ENCODE data around the gene ARID1B.

The ARID1B gene

DNA sequence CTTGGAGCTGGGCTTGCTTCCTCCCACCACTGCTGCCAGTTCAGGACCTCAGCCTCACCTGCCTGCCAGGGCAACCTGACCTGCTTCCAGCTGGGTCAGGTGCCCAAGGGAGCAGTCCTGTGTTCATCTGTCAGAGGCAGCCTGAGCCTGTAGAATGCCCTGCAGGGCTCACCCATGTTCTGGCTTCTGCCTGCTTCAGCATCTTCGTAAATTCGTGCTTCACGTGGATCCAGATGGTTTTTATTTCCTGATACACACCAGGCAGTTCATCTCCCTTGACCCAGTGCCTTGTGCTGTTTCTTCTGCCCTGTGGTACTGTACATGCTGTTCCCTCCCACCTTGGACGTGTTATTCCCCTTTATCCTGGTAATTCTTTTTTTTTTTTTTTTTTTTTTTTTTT lies 50.2 kb downstream of the ARID1B start:
- TF ChIP-seq FOXP2 (optimal IDR thresholded peaks at IDR 0.05; ENCODE audit: borderline replicate concordance, extremely low read depth, extremely low read length, insufficient read depth) (no peak), TAF1 (IDR thresholded peaks at IDR 0.05; ENCODE audit: borderline replicate concordance, insufficient read depth, low read length) (no peak), POLR2AphosphoS5 (IDR thresholded peaks at IDR 0.05; ENCODE audit: low read depth, low read length) (no peak)
- TF ChIP-seq, protein P1, sequence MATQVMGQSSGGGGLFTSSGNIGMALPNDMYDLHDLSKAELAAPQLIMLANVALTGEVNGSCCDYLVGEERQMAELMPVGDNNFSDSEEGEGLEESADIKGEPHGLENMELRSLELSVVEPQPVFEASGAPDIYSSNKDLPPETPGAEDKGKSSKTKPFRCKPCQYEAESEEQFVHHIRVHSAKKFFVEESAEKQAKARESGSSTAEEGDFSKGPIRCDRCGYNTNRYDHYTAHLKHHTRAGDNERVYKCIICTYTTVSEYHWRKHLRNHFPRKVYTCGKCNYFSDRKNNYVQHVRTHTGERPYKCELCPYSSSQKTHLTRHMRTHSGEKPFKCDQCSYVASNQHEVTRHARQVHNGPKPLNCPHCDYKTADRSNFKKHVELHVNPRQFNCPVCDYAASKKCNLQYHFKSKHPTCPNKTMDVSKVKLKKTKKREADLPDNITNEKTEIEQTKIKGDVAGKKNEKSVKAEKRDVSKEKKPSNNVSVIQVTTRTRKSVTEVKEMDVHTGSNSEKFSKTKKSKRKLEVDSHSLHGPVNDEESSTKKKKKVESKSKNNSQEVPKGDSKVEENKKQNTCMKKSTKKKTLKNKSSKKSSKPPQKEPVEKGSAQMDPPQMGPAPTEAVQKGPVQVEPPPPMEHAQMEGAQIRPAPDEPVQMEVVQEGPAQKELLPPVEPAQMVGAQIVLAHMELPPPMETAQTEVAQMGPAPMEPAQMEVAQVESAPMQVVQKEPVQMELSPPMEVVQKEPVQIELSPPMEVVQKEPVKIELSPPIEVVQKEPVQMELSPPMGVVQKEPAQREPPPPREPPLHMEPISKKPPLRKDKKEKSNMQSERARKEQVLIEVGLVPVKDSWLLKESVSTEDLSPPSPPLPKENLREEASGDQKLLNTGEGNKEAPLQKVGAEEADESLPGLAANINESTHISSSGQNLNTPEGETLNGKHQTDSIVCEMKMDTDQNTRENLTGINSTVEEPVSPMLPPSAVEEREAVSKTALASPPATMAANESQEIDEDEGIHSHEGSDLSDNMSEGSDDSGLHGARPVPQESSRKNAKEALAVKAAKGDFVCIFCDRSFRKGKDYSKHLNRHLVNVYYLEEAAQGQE (IDR thresholded peaks at IDR 0.05; ENCODE audit: insufficient read depth in 1 of 2, low read depth in 2 of 2, low read length in 2 of 2), result no peak

DNA sequence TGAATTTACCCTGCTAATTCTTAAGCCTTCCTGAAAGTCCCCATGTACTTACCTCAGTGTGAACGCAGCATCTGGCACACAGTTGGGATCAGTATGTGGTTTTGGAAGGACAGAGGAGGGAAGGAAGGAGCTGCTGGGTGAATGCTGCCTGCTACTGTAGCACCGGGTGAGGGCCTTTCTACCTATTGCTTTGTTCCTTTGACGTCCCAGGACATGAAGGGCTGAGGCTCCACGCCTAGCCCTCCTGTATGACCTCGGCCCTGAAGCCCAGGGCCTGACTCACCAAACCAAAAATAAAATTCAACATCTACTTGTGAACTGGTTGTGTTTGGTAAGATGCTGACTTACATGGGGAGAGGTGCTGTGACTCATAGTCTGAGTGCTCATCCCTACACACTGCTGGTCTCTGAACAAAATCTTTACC lies 51.1 kb downstream of the ARID1B start:
- TF ChIP-seq, protein P1 (IDR thresholded peaks at IDR 0.05; ENCODE audit: insufficient read depth in 1 of 2, low read depth in 2 of 2, low read length in 2 of 2), result no peak
- no peak for TF ChIP-seq TAF1 (IDR thresholded peaks at IDR 0.05; ENCODE audit: borderline replicate concordance, insufficient read depth, low read length)
- TF ChIP-seq FOXP2 (optimal IDR thresholded peaks at IDR 0.05; ENCODE audit: borderline replicate concordance, extremely low read depth, extremely low read length, insufficient read depth), result no peak
- TF ChIP-seq POLR2AphosphoS5 (IDR thresholded peaks at IDR 0.05; ENCODE audit: low read depth, low read length), result no peak
- no peak for TF ChIP-seq SIN3A (IDR thresholded peaks at IDR 0.05; ENCODE audit: borderline replicate concordance, insufficient read depth, low read length)

DNA sequence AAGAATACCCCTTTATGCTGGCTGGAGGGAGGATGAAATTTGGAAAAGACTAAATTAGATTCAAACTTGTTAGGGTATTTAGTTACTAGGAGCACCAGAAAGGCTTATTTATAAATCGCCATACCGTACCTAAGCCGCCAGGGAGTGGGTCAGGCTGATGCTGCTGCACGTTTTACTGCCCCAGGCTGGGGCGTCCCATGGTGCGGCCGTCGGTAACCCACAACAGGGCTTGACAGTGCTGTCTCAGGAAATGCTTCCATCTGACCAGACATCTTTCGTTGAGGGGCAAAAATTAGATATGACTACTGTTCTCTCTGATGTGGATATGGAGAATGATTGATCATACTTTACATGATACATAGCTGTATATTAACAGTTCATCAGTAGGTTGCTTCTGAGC lies 52.9 kb downstream of the ARID1B start:
- TF ChIP-seq SIN3A (IDR thresholded peaks at IDR 0.05; ENCODE audit: borderline replicate concordance, insufficient read depth, low read length), result no peak
- no peak for TF ChIP-seq FOXP2 (optimal IDR thresholded peaks at IDR 0.05; ENCODE audit: borderline replicate concordance, extremely low read depth, extremely low read length, insufficient read depth)
- no peak for TF ChIP-seq POLR2AphosphoS5 (IDR thresholded peaks at IDR 0.05; ENCODE audit: low read depth, low read length)
- TF ChIP-seq, protein P1 (IDR thresholded peaks at IDR 0.05; ENCODE audit: insufficient read depth in 1 of 2, low read depth in 2 of 2, low read length in 2 of 2), result no peak
- no peak for TF ChIP-seq TAF1 (IDR thresholded peaks at IDR 0.05; ENCODE audit: borderline replicate concordance, insufficient read depth, low read length)

DNA sequence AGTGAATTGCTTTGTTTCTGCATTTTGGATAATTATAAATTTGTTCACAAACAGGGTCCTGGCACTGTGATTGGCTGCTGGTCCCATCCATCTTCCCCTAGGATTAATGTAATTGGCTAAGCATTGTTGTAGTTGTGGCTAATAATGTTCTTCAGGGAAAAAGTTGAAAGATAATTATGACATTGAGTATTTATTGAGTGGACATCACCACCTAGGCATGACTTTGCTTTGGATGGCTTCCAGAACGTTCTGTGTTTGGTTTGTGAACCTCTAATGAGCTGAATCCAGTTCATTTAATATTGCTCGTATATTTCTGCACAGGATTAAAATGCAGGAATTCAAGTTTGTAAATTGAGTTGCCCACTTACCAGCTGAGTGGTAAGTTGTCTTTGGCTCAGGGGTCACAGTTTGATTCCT lies 55.1 kb downstream of the ARID1B start:
- TF ChIP-seq, protein P1 (IDR thresholded peaks at IDR 0.05; ENCODE audit: insufficient read depth in 1 of 2, low read depth in 2 of 2, low read length in 2 of 2), result no peak
- TF ChIP-seq TAF1 (IDR thresholded peaks at IDR 0.05; ENCODE audit: borderline replicate concordance, insufficient read depth, low read length) (no peak), SIN3A (IDR thresholded peaks at IDR 0.05; ENCODE audit: borderline replicate concordance, insufficient read depth, low read length) (no peak), FOXP2 (optimal IDR thresholded peaks at IDR 0.05; ENCODE audit: borderline replicate concordance, extremely low read depth, extremely low read length, insufficient read depth) (no peak), POLR2AphosphoS5 (IDR thresholded peaks at IDR 0.05; ENCODE audit: low read depth, low read length) (no peak)

DNA sequence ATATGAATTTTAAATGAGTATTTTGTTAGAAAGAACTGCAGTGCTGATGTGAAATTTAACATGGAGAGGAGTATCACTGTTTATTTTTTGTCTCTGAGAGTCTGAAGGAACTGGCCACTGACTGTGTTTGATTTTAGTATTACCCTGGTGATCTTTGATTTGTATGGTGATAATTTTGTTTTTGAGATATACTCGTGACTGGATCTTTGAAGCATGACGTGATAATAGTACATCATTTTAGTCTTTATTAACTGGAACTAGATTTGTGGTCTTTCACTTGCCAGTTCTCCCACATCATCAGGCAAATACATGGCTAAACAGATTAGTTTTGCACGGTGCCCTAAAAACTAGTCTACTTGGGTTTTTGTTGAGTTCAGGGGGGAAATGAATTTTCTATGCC lies 55.5 kb downstream of the ARID1B start:
- TF ChIP-seq SIN3A (IDR thresholded peaks at IDR 0.05; ENCODE audit: borderline replicate concordance, insufficient read depth, low read length) (no peak), POLR2AphosphoS5 (IDR thresholded peaks at IDR 0.05; ENCODE audit: low read depth, low read length) (no peak), FOXP2 (optimal IDR thresholded peaks at IDR 0.05; ENCODE audit: borderline replicate concordance, extremely low read depth, extremely low read length, insufficient read depth) (no peak), TAF1 (IDR thresholded peaks at IDR 0.05; ENCODE audit: borderline replicate concordance, insufficient read depth, low read length) (no peak)
- TF ChIP-seq, protein P1 (IDR thresholded peaks at IDR 0.05; ENCODE audit: insufficient read depth in 1 of 2, low read depth in 2 of 2, low read length in 2 of 2), result no peak
